ENCODE results near the gene BCL6B.

BCL6B gene

GRCh38 chr17:7011415-7011814 lies 11.4 kb upstream of the BCL6B start:
- no peak for DNase-seq

- DNase-seq = no peak
Observed at GRCh38 chr17:7011942-7012254, 11.0 kb upstream of the BCL6B start.

- peak; percentile 97 for DNase-seq
Observed at GRCh38 chr17:7014261-7014994, 8.4 kb upstream of the BCL6B start.

- DNase-seq = peak; percentile 56
Observed at GRCh38 chr17:7014995-7015958, 7.6 kb upstream of the BCL6B start.

- DNase-seq = no peak
Observed at GRCh38 chr17:7016418-7016817, 6.4 kb upstream of the BCL6B start.

- DNase-seq = no peak
Observed at GRCh38 chr17:7016886-7017826, 5.7 kb upstream of the BCL6B start.

- no peak for DNase-seq
Observed at GRCh38 chr17:7017827-7018200, 5.0 kb upstream of the BCL6B start.

- DNase-seq = no peak
Observed at GRCh38 chr17:7018331-7018964, 4.4 kb upstream of the BCL6B start.

GRCh38 chr17:7019367-7019766 lies 3.5 kb upstream of the BCL6B start:
- DNase-seq = no peak

- peak; percentile 67 for DNase-seq
Observed at GRCh38 chr17:7019839-7020519, 2.9 kb upstream of the BCL6B start.

- no peak for DNase-seq
Observed at GRCh38 chr17:7020894-7021664, 1.8 kb upstream of the BCL6B start.

GRCh38 chr17:7021993-7022778 lies 664 bp upstream of the BCL6B start:
- peak; percentile 57 for DNase-seq

GRCh38 chr17:7023576-7024401 lies 939 bp downstream of the BCL6B start:
- peak; percentile 87 for DNase-seq

- no peak for DNase-seq
Observed at GRCh38 chr17:7024402-7024785, 1.5 kb downstream of the BCL6B start.

GRCh38 chr17:7025245-7025644 lies 2.4 kb downstream of the BCL6B start:
- no peak for DNase-seq

GRCh38 chr17:7026471-7027115 lies 3.7 kb downstream of the BCL6B start:
- no peak for DNase-seq

- DNase-seq = no peak
Observed at GRCh38 chr17:7027335-7027734, 4.5 kb downstream of the BCL6B start.

GRCh38 chr17:7029096-7029495 lies 6.2 kb downstream of the BCL6B start:
- no peak for DNase-seq

GRCh38 chr17:7029659-7030058 lies 6.8 kb downstream of the BCL6B start:
- DNase-seq = no peak

Measured in fibroblast of skin of right biceps (primary cell).